HepG2 (cell line): ENCODE data around the gene DHTKD1. TPM values are rescaled to one million over a fixed set of nuclear protein-coding genes. Genes with fewer than 3 reads are reported as not detected.
A peak's percentile ranks its signal among the peaks of the same experiment; 100 is the strongest.

Experiments used
- GABPB1 ChIP-seq: IDR thresholded peaks from 2 replicates; pipeline ENCODE4 v1.6.1; 2016; ENCODE audit warnings: mild to moderate bottlenecking, missing genetic modification reagents, moderate library complexity, missing compliant biosample characterization
- GLI4 ChIP-seq: sonication (generic); formaldehyde crosslinking; IDR thresholded peaks from 2 replicates; pipeline ENCODE4 v1.5.1; 2020; ENCODE audit warnings: missing genetic modification reagents, mild to moderate bottlenecking, moderate library complexity, borderline replicate concordance
- POGZ ChIP-seq: sonication (generic); formaldehyde crosslinking; IDR thresholded peaks from 2 replicates; pipeline ENCODE4 v1.4.0; 2020; ENCODE audit warnings: mild to moderate bottlenecking, missing genetic modification reagents
- SP4 ChIP-seq: sonication (generic); formaldehyde crosslinking; IDR thresholded peaks from 2 replicates; pipeline ENCODE4 v1.8.1; 2023; ENCODE audit warnings: mild to moderate bottlenecking, missing genetic modification reagents
- SP5 ChIP-seq: IDR thresholded peaks from 2 replicates; pipeline ENCODE4 v1.6.1; 2016; ENCODE audit warnings: low read depth, borderline replicate concordance
- TFAP4 ChIP-seq: sonication (generic); IDR thresholded peaks from 2 replicates; pipeline ENCODE4 v1.6.1; 2016; ENCODE audit warnings: low read depth, borderline replicate concordance
- TFDP1 ChIP-seq: IDR thresholded peaks from 2 replicates; pipeline ENCODE4 v1.6.1; 2016; ENCODE audit warnings: missing compliant biosample characterization, missing genetic modification reagents, borderline replicate concordance
- YEATS4 ChIP-seq: sonication (generic); formaldehyde crosslinking; IDR thresholded peaks from 2 replicates; pipeline ENCODE4 v1.4.0; 2020; ENCODE audit warnings: missing genetic modification reagents, borderline replicate concordance
- ZNF12 ChIP-seq: sonication (generic); formaldehyde crosslinking; IDR thresholded peaks from 2 replicates; pipeline ENCODE4 v1.5.0; 2020; ENCODE audit warnings: missing genetic modification reagents
- ZNF124 ChIP-seq: sonication (generic); formaldehyde crosslinking; IDR thresholded peaks from 2 replicates; pipeline ENCODE4 v1.4.0; 2020; ENCODE audit warnings: missing genetic modification reagents
- ZNF225 ChIP-seq: sonication (generic); formaldehyde crosslinking; IDR thresholded peaks from 2 replicates; pipeline ENCODE4 v1.4.0; 2020; ENCODE audit warnings: mild to moderate bottlenecking, missing genetic modification reagents
- ZNF644 ChIP-seq: IDR thresholded peaks from 2 replicates; pipeline ENCODE4 v1.6.1; 2016; ENCODE audit warnings: low read depth
- ZNF761 ChIP-seq: sonication (generic); formaldehyde crosslinking; conservative IDR thresholded peaks from 2 replicates; pipeline ENCODE4 v1.4.0; 2020; ENCODE audit warnings: mild to moderate bottlenecking, missing genetic modification reagents
- ZNF788 ChIP-seq: sonication (generic); formaldehyde crosslinking; IDR thresholded peaks from 2 replicates; pipeline ENCODE4 v1.5.0; 2020; ENCODE audit warnings: mild to moderate bottlenecking, missing genetic modification reagents, borderline replicate concordance
- polyA plus RNA-seq, 8 experiments: library from polyadenylated mRNA; depleted of rRNA in 3 of 8; stranded (reverse) in 7 of 8; unstranded in 1 of 8; fragments of >200 nt; fragmentation: Illumina TruSeq in 4 of 8; extraction: Trizol in 4 of 8; gene quantifications; 2 replicates each; pipeline versions ENCODE4 v1.2.1 to v1.2.3, GENCODE V29; 2011 to 2016; ENCODE audit warnings: low read depth in 4 of 8, missing spikeins in 1 of 8, mixed read lengths in 1 of 8; ENCODE audit not compliant: insufficient read depth in 1 of 8
- total RNA-seq, 5 experiments: library from RNA; depleted of rRNA; stranded (reverse); fragments of >200 nt; fragmentation: Illumina TruSeq; extraction: Trizol; gene quantifications; 2 replicates each; pipeline ENCODE4 v1.2.3, GENCODE V29; 2016; ENCODE audit warnings: low read depth in 1 of 5
- TF ChIP-seq, protein P1 (sequence below): fragments of 450-650 bp; IDR thresholded peaks from 2 replicates; pipeline ENCODE4 v1.6.1; 2017; ENCODE audit warnings: mild to moderate bottlenecking
- TF ChIP-seq, protein P2 (sequence below): sonication (generic); formaldehyde crosslinking; IDR thresholded peaks from 2 replicates; pipeline ENCODE4 v1.9.0; 2021; ENCODE audit warnings: missing genetic modification reagents, borderline replicate concordance
- TF ChIP-seq, protein P3 (sequence below): sonication (generic); formaldehyde crosslinking; IDR thresholded peaks from 2 replicates; pipeline ENCODE4 v1.5.1; 2020; ENCODE audit warnings: mild to moderate bottlenecking, missing genetic modification reagents, moderate library complexity
- TF ChIP-seq, protein P4 (sequence below): sonication (generic); formaldehyde crosslinking; IDR thresholded peaks from 2 replicates; pipeline ENCODE4 v1.8.1; 2023; ENCODE audit warnings: missing genetic modification reagents, inconsistent platforms, borderline replicate concordance

The DHTKD1 gene
- total and polyA plus RNA-seq, 2 of the 13 experiments (the other 11 are each of a cell fraction or from before 2014, with no cell fraction given) = 9.6 to 14.1 TPM

DNA sequence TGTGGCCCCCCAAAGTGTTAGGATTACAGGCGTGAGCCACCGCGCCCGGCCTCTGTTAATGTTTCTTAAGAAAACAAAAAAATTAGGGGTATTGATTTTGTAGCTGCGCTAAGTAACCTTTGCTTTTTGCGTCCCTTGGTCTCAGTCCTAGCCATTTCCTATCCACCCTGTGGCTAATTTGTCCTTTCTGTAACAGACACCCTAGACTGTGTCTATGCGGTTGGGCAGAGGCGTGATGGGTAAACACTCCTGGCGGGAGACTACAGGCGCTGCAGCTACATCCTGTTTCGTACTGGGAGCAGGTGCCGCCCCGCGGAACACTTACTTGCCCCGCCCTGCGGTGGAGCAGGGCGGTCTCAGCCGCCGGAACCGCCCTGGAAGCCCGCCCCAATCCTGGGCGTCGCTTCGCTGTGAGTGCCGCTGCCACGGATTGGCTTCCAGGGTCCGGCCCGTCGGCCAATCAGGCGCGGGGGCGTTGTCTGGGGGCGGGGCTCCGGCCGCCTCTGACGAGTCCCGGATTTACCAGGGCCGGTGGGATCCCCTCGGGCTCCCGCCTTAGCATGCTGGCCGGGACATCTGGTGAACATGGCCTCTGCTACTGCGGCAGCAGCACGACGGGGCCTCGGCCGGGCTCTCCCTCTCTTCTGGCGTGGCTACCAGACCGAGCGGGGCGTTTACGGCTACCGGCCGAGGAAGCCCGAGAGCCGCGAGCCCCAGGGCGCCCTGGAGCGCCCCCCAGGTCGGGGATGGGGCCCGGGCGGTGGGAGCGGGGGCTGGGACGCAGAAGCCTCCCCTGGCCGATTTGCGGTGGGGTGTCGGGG is at the start of gene DHTKD1 (continued):
- peak; percentile 84; the same call in 1 of the 2 replicates for TF ChIP-seq TFDP1
- peak; percentile 90 for TF ChIP-seq GABPB1
- TF ChIP-seq, protein P1, sequence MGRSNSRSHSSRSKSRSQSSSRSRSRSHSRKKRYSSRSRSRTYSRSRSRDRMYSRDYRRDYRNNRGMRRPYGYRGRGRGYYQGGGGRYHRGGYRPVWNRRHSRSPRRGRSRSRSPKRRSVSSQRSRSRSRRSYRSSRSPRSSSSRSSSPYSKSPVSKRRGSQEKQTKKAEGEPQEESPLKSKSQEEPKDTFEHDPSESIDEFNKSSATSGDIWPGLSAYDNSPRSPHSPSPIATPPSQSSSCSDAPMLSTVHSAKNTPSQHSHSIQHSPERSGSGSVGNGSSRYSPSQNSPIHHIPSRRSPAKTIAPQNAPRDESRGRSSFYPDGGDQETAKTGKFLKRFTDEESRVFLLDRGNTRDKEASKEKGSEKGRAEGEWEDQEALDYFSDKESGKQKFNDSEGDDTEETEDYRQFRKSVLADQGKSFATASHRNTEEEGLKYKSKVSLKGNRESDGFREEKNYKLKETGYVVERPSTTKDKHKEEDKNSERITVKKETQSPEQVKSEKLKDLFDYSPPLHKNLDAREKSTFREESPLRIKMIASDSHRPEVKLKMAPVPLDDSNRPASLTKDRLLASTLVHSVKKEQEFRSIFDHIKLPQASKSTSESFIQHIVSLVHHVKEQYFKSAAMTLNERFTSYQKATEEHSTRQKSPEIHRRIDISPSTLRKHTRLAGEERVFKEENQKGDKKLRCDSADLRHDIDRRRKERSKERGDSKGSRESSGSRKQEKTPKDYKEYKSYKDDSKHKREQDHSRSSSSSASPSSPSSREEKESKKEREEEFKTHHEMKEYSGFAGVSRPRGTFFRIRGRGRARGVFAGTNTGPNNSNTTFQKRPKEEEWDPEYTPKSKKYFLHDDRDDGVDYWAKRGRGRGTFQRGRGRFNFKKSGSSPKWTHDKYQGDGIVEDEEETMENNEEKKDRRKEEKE = no peak
- peak; percentile 95 for TF ChIP-seq SP4
- TF ChIP-seq ZNF12 (CRISPR knock-in tag) = peak; percentile 49; the same call in 1 of the 2 replicates
- TF ChIP-seq ZNF225 (CRISPR knock-in tag) = 0 out of 2 replicates have a peak, but pooled peaks have one; percentile 9
- TF ChIP-seq, protein P2, sequence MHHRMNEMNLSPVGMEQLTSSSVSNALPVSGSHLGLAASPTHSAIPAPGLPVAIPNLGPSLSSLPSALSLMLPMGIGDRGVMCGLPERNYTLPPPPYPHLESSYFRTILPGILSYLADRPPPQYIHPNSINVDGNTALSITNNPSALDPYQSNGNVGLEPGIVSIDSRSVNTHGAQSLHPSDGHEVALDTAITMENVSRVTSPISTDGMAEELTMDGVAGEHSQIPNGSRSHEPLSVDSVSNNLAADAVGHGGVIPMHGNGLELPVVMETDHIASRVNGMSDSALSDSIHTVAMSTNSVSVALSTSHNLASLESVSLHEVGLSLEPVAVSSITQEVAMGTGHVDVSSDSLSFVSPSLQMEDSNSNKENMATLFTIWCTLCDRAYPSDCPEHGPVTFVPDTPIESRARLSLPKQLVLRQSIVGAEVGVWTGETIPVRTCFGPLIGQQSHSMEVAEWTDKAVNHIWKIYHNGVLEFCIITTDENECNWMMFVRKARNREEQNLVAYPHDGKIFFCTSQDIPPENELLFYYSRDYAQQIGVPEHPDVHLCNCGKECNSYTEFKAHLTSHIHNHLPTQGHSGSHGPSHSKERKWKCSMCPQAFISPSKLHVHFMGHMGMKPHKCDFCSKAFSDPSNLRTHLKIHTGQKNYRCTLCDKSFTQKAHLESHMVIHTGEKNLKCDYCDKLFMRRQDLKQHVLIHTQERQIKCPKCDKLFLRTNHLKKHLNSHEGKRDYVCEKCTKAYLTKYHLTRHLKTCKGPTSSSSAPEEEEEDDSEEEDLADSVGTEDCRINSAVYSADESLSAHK (CRISPR knock-in tag) = no peak
- TF ChIP-seq ZNF788 (CRISPR knock-in tag) = peak; percentile 76; the same call in 1 of the 2 replicates
- TF ChIP-seq ZNF761 (CRISPR knock-in tag) = 0 out of 2 replicates have a peak, but pooled peaks have one; percentile 36
- TF ChIP-seq TFAP4 = peak; percentile 48; the same call in 1 of the 2 replicates
- peak; percentile 60; the same call in 1 of the 2 replicates for TF ChIP-seq SP5 (CRISPR knock-in tag)
- TF ChIP-seq ZNF644 = 0 out of 2 replicates have a peak, but pooled peaks have one; percentile 14
- TF ChIP-seq, protein P3, sequence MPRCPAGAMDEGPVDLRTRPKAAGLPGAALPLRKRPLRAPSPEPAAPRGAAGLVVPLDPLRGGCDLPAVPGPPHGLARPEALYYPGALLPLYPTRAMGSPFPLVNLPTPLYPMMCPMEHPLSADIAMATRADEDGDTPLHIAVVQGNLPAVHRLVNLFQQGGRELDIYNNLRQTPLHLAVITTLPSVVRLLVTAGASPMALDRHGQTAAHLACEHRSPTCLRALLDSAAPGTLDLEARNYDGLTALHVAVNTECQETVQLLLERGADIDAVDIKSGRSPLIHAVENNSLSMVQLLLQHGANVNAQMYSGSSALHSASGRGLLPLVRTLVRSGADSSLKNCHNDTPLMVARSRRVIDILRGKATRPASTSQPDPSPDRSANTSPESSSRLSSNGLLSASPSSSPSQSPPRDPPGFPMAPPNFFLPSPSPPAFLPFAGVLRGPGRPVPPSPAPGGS = 0 out of 2 replicates have a peak, but pooled peaks have one; percentile 30
- peak; percentile 40 for TF ChIP-seq POGZ (CRISPR knock-in tag)
- TF ChIP-seq ZNF124 (CRISPR knock-in tag) = no peak
- TF ChIP-seq YEATS4 (CRISPR knock-in tag) = peak; percentile 48; the same call in 1 of the 2 replicates
- no peak for TF ChIP-seq GLI4 (CRISPR knock-in tag)
- TF ChIP-seq, protein P4, sequence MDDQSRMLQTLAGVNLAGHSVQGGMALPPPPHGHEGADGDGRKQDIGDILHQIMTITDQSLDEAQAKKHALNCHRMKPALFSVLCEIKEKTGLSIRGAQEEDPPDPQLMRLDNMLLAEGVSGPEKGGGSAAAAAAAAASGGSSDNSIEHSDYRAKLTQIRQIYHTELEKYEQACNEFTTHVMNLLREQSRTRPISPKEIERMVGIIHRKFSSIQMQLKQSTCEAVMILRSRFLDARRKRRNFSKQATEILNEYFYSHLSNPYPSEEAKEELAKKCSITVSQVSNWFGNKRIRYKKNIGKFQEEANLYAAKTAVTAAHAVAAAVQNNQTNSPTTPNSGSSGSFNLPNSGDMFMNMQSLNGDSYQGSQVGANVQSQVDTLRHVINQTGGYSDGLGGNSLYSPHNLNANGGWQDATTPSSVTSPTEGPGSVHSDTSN (CRISPR knock-in tag) = no peak
